Upper lobe of left lung (tissue), 4 donors: ENCODE results near the gene CDC25B.

Experiments used
- POLR2A ChIP-seq, 4 donors: fragments of 450-650 bp; IDR thresholded peaks; one replicate each; pipeline ENCODE4 v1.5.1; 2016 to 2017; ENCODE audit warnings: antibody characterized with exemption in 4 of 4, mild to moderate bottlenecking in 2 of 4
- TF ChIP-seq, protein P1 (sequence below), 6 experiments: fragments of 450-650 bp in 4 of 6; fragments of 200-600 bp in 2 of 6; sonication (generic) in 2 of 6; IDR thresholded peaks; one replicate each; pipeline ENCODE4 v1.5.1; 2016 to 2019; ENCODE audit warnings: antibody characterized with exemption in 6 of 6

- TF ChIP-seq POLR2A (IDR thresholded peaks at IDR 0.05), result no peak
- TF ChIP-seq, protein P1, sequence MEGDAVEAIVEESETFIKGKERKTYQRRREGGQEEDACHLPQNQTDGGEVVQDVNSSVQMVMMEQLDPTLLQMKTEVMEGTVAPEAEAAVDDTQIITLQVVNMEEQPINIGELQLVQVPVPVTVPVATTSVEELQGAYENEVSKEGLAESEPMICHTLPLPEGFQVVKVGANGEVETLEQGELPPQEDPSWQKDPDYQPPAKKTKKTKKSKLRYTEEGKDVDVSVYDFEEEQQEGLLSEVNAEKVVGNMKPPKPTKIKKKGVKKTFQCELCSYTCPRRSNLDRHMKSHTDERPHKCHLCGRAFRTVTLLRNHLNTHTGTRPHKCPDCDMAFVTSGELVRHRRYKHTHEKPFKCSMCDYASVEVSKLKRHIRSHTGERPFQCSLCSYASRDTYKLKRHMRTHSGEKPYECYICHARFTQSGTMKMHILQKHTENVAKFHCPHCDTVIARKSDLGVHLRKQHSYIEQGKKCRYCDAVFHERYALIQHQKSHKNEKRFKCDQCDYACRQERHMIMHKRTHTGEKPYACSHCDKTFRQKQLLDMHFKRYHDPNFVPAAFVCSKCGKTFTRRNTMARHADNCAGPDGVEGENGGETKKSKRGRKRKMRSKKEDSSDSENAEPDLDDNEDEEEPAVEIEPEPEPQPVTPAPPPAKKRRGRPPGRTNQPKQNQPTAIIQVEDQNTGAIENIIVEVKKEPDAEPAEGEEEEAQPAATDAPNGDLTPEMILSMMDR (IDR thresholded peaks at IDR 0.05), result no peak
Observed at GRCh38 chr20:3803289-3803688, 7.2 kb downstream of the CDC25B start.
